Natural killer cell (primary cell): Measurements from ENCODE around the gene LTB4R2. TPM values are rescaled to one million over a fixed set of nuclear protein-coding genes. Genes with fewer than 3 reads are reported as not detected.

Experiments
- ATAC-seq, 3 donors: fragments of 150-1000 bp in 2 of 3; fragments of 200-7000 bp in 1 of 3; cut with Tn5 transposase; 1 replicate in 1 of 3; 2 replicates in 2 of 3; pipeline ENCODE4 v1.10.0; 2021; ENCODE audit warnings: mild to moderate bottlenecking in 2 of 3, moderate library complexity in 2 of 3
- DNase-seq, 2 donors: peaks; one replicate each; pipeline versions ENCODE4 v3.0.0 to v3.0.0-alpha.2; 2013 to 2021; ENCODE audit warnings: mixed read lengths in 1 of 2
- H3K27ac ChIP-seq: one replicate; pipeline ENCODE4 v1.5.1; 2013; ENCODE audit warnings: mild to moderate bottlenecking, low read length
- H3K27me3 ChIP-seq: one replicate; pipeline ENCODE4 v1.6.1; 2013; ENCODE audit warnings: low read length; ENCODE audit not compliant: control insufficient read depth, insufficient read depth
- H3K36me3 ChIP-seq: one replicate; pipeline ENCODE4 v1.6.1; 2013; ENCODE audit warnings: low read length; ENCODE audit not compliant: control insufficient read depth, insufficient read depth
- H3K4me1 ChIP-seq: one replicate; pipeline ENCODE4 v1.6.1; 2013; ENCODE audit warnings: low read length; ENCODE audit not compliant: control insufficient read depth, insufficient read depth
- H3K4me3 ChIP-seq: one replicate; pipeline ENCODE4 v1.5.1; 2013; ENCODE audit warnings: low read length
- H3K9me3 ChIP-seq: one replicate; pipeline ENCODE4 v1.6.1; 2013; ENCODE audit warnings: low read length; ENCODE audit not compliant: control insufficient read depth, insufficient read depth
- H3K27ac Mint-ChIP-seq, 2 donors: one replicate each; pipeline ENCODE4 v1.8.0; 2022; ENCODE audit warnings: mild to moderate bottlenecking in 2 of 2, mixed read lengths in 2 of 2, moderate library complexity in 1 of 2
- H3K27me3 Mint-ChIP-seq, 2 donors: one replicate each; pipeline ENCODE4 v1.8.0; 2022; ENCODE audit warnings: low read depth in 2 of 2, mixed read lengths in 2 of 2
- H3K36me3 Mint-ChIP-seq: one replicate; pipeline ENCODE4 v1.8.0; 2022; ENCODE audit warnings: mixed read lengths
- H3K4me1 Mint-ChIP-seq, 2 donors: one replicate each; pipeline ENCODE4 v1.8.0; 2022; ENCODE audit warnings: mixed read lengths in 2 of 2
- H3K4me3 Mint-ChIP-seq: one replicate; pipeline ENCODE4 v1.8.0; 2022; ENCODE audit warnings: mild to moderate bottlenecking, moderate library complexity, mixed read lengths
- H3K9me3 Mint-ChIP-seq, 2 donors: one replicate each; pipeline ENCODE4 v1.8.0; 2022; ENCODE audit warnings: mixed read lengths in 2 of 2
- WGBS: methylation state at CpG from one replicate; pipeline ENCODE4 v1.1.7; 2013; ENCODE audit warnings: missing lambda C conversion rate; ENCODE audit not compliant: insufficient coverage; 5-methylcytosine and 5-hydroxymethylcytosine counted together
- intact Hi-C: fragments of 100-400 bp; cut with micrococcal nuclease; formaldehyde crosslinking; loops from one replicate; pipeline ENCODE4 v1.14.2; 2022
- total RNA-seq, 4 donors: library from RNA; stranded (reverse); fragments of 120-200 nt in 1 of 4; gene quantifications; one replicate each; pipeline versions ENCODE4 v1.2.3 to v1.2.4, GENCODE V29; 2013 to 2022
- TF ChIP-seq, protein P1 (sequence below): fragments of 200-600 bp; IDR thresholded peaks from one replicate; pipeline ENCODE4 v1.8.0; 2022; ENCODE audit warnings: antibody characterized with exemption

LTB4R2 gene
- total RNA-seq, 3 donors from 2014 or later (not counting 1 experiment from before 2014, with no cell fraction given), result 27.6 to 40.5 (median 37.4) TPM

DNA sequence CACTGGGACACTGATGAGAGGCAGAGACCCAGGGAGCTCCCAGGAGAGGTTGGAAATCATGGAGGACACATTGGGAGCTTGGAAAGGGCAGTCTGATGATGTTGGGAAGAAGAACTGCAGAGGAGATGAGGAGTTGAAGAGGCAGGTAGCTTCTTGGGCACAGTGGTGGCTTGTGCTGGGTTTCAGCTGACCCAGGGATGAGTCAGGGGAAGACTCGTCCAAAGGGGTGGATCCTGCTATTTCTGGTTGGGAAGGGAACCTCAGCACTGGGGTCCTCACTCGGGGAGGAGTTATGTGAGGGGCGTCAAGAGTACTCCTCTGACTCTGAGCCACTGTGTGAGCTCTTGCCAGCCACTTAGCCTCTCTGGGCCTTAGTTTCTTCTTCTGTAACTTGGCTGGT is 13.4 kb downstream of the LTB4R2 start:
- peaks cover 30% of the 10 kb centered on the region for H3K4me1 ChIP-seq
- intact Hi-C loops, result no loop called here
- ATAC-seq (no peak), DNase-seq (no peak)
- Mint-ChIP-seq H3K27me3 (peaks cover 0 to 8% of the 10 kb centered on the region in 2 donors), H3K27ac (no peak overlapping the region), H3K36me3 (no peaks in the 10 kb centered on the region), H3K4me1 (peaks cover 12 to 20% of the 10 kb centered on the region in 2 donors), H3K4me3 (no peak overlapping the region), H3K9me3 (no peaks in the 10 kb centered on the region)
- H3K9me3 ChIP-seq, result no peaks in the 10 kb centered on the region
- no peaks in the 10 kb centered on the region for H3K36me3 ChIP-seq
- H3K4me3 ChIP-seq, result no peak overlapping the region
- WGBS, result 76% methylated on average over 3 of the region's 3 CpGs
- H3K27me3 ChIP-seq, result peaks cover 2% of the 10 kb centered on the region
- TF ChIP-seq, protein P1, sequence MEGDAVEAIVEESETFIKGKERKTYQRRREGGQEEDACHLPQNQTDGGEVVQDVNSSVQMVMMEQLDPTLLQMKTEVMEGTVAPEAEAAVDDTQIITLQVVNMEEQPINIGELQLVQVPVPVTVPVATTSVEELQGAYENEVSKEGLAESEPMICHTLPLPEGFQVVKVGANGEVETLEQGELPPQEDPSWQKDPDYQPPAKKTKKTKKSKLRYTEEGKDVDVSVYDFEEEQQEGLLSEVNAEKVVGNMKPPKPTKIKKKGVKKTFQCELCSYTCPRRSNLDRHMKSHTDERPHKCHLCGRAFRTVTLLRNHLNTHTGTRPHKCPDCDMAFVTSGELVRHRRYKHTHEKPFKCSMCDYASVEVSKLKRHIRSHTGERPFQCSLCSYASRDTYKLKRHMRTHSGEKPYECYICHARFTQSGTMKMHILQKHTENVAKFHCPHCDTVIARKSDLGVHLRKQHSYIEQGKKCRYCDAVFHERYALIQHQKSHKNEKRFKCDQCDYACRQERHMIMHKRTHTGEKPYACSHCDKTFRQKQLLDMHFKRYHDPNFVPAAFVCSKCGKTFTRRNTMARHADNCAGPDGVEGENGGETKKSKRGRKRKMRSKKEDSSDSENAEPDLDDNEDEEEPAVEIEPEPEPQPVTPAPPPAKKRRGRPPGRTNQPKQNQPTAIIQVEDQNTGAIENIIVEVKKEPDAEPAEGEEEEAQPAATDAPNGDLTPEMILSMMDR, result no peak
- no peak overlapping the region for H3K27ac ChIP-seq

DNA sequence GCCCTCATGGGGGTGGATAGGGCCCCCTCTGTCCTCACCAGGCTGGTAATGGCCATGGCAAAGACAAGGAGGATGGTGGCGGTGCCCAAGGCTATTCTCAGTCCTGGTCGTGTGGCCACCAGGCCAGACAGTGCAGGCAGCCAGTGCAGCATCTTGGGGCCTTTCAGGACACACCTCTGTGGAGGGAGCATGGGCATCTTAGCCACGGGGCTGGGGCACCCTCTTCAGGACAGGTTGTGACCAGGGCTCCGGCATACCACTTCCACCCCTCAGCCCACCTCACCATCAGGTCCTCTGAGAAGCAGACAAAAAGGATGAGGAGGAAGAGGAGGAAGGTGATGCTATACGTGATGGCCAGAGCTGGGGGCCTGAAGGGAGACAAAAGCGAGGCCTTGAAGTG is 14.1 kb downstream of the LTB4R2 start:
- intact Hi-C loops, result no loop called here
- H3K36me3 Mint-ChIP-seq, result no peaks in the 10 kb centered on the region
- no peak overlapping the region for H3K27ac ChIP-seq
- H3K27ac Mint-ChIP-seq, result no peak overlapping the region
- H3K27me3 ChIP-seq, result peaks cover 2% of the 10 kb centered on the region
- H3K9me3 Mint-ChIP-seq, result no peaks in the 10 kb centered on the region
- H3K27me3 Mint-ChIP-seq, result peaks cover 0 to 8% of the 10 kb centered on the region in 2 donors
- H3K4me3 Mint-ChIP-seq, result no peak overlapping the region
- H3K9me3 ChIP-seq, result no peaks in the 10 kb centered on the region
- no peak overlapping the region for H3K4me3 ChIP-seq
- TF ChIP-seq, protein P1, result no peak
- WGBS, result 83% methylated on average over 5 of the region's 6 CpGs
- ATAC-seq (no peak), DNase-seq (no peak)
- no peaks in the 10 kb centered on the region for H3K36me3 ChIP-seq
- peaks cover 36% of the 10 kb centered on the region for H3K4me1 ChIP-seq
- peaks cover 19 to 27% of the 10 kb centered on the region in 2 donors for H3K4me1 Mint-ChIP-seq

DNA sequence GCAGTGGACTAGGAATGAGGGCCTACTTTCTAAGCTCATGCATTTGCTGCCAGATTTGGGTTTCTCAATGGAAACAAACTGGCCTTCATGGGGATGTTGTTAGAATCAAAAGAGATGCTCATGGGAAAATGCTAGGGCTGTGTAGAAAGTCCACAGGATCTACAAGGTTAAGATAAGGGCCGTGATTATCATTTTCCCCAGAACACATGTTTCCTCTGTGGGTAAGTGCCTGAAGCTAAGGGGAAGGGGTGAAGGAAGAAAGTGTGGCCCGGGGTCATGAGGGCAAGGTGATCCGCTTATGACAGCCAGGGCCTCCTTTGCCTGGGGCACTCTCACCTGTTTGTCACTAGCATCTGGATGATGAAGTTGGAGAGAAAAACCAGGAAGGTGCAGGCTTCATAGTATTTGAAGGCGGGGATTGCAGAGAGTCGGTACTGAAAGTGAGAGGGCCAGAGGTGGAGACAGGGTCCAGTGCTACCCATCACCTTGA is 15.1 kb downstream of the LTB4R2 start:
- H3K36me3 Mint-ChIP-seq, result no peaks in the 10 kb centered on the region
- ATAC-seq (no peak), DNase-seq (no peak)
- H3K36me3 ChIP-seq, result no peaks in the 10 kb centered on the region
- no peak overlapping the region for H3K27ac Mint-ChIP-seq
- H3K4me3 ChIP-seq, result no peak overlapping the region
- peaks cover 0 to 5% of the 10 kb centered on the region in 2 donors for H3K27me3 Mint-ChIP-seq
- peaks cover 30 to 33% of the 10 kb centered on the region in 2 donors for H3K4me1 Mint-ChIP-seq
- H3K27me3 ChIP-seq, result peaks cover 2% of the 10 kb centered on the region
- H3K4me3 Mint-ChIP-seq, result no peak overlapping the region
- peaks cover 46% of the 10 kb centered on the region for H3K4me1 ChIP-seq
- H3K27ac ChIP-seq, result no peak overlapping the region
- no peaks in the 10 kb centered on the region for H3K9me3 ChIP-seq
- TF ChIP-seq, protein P1, result no peak
- 66% methylated on average over 5 of the region's 5 CpGs for WGBS
- intact Hi-C loops, result no loop called here
- no peaks in the 10 kb centered on the region for H3K9me3 Mint-ChIP-seq

DNA sequence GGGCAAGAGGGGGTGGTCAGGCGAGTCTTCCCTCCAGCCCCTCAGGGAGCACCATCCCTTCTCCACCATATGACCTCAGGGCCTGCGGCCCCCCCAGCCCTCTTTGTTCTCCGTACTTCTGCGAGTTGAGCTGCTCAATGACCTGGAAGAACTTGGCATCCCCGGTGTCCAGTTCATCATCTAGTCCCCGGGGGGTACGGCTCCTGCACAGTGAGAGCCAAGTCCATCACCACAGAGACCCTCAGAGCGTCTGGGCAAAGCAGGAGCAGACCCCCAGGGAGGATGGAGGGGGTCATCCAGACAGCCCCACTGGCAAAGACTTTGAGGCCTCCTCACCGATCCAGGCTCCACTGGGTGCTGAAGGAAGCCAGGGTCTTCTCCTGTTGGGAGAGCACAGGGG is 16.0 kb downstream of the LTB4R2 start:
- Mint-ChIP-seq H3K27ac (no peak overlapping the region), H3K9me3 (no peaks in the 10 kb centered on the region), H3K4me3 (no peak overlapping the region), H3K36me3 (no peaks in the 10 kb centered on the region), H3K27me3 (peaks cover 0 to 3% of the 10 kb centered on the region in 2 donors), H3K4me1 (peaks cover 39 to 41% of the 10 kb centered on the region in 2 donors)
- no peak overlapping the region for H3K4me3 ChIP-seq
- H3K4me1 ChIP-seq, result peaks cover 55% of the 10 kb centered on the region
- peaks cover 2% of the 10 kb centered on the region for H3K27me3 ChIP-seq
- no peaks in the 10 kb centered on the region for H3K36me3 ChIP-seq
- ATAC-seq (no peak), DNase-seq (no peak)
- intact Hi-C loops, result no loop called here
- 89% methylated on average over 9 of the region's 9 CpGs for WGBS
- no peaks in the 10 kb centered on the region for H3K9me3 ChIP-seq
- TF ChIP-seq, protein P1, result no peak
- no peak overlapping the region for H3K27ac ChIP-seq
